H1 (cell line): Measurements from ENCODE around the gene SRRT. TPM values are rescaled to one million over a fixed set of nuclear protein-coding genes. Genes with fewer than 3 reads are reported as not detected.

ENCODE experiments used
- ASH2L ChIP-seq: fragments of 200-600, 300-600 bp; sonication (generic); IDR thresholded peaks from one replicate; pipeline ENCODE4 v1.7.1; 2017; ENCODE audit warnings: low read length
- CEBPB ChIP-seq: IDR thresholded peaks from 2 replicates; pipeline ENCODE4 v1.6.1; 2012; ENCODE audit warnings: low read depth, low read length
- CHD1 ChIP-seq: IDR thresholded peaks from 2 replicates; pipeline ENCODE4 v1.6.1; 2012; ENCODE audit warnings: low read depth, low read length, improper control_type of control experiment
- CTBP2 ChIP-seq: IDR thresholded peaks from 2 replicates; pipeline ENCODE4 v1.7.0; 2011; ENCODE audit warnings: borderline replicate concordance, mild to moderate bottlenecking, moderate library complexity, mixed read lengths, low read length; ENCODE audit not compliant: insufficient read depth, insufficient read length
- EZH2 ChIP-seq: fragments of 200-600 bp; sonication (generic); IDR thresholded peaks from 2 replicates; pipeline ENCODE4 v1.7.1; 2012; ENCODE audit warnings: low read depth, mild to moderate bottlenecking, moderate library complexity, low read length, inconsistent platforms; ENCODE audit not compliant: severe bottlenecking
- FOSL1 ChIP-seq: IDR thresholded peaks from 2 replicates; pipeline ENCODE4 v1.6.1; 2011; ENCODE audit warnings: mild to moderate bottlenecking, low read depth, low read length, moderate library complexity; ENCODE audit not compliant: insufficient read depth
- HDAC2 ChIP-seq, 2 experiments: fragments of 300-600 bp in 1 of 2; sonication (generic) in 1 of 2; IDR thresholded peaks; 2 replicates each; pipeline ENCODE4 v1.6.1; 2011 to 2012; ENCODE audit warnings: low read depth in 2 of 2, low read length in 2 of 2, mild to moderate bottlenecking in 2 of 2, moderate library complexity in 2 of 2, borderline replicate concordance in 1 of 2, inconsistent platforms in 1 of 2
- JUND ChIP-seq: IDR thresholded peaks from 2 replicates; pipeline ENCODE4 v1.6.1; 2011; ENCODE audit warnings: mild to moderate bottlenecking, improper control_type of control experiment, low read length
- MAX ChIP-seq: IDR thresholded peaks from 2 replicates; pipeline ENCODE4 v1.6.1; 2012; ENCODE audit warnings: inconsistent platforms
- NANOG ChIP-seq: IDR thresholded peaks from 2 replicates; pipeline ENCODE4 v1.6.1; 2011; ENCODE audit warnings: low read length, low read depth, mild to moderate bottlenecking, inconsistent platforms; ENCODE audit not compliant: insufficient read depth, poor library complexity, severe bottlenecking
- NRF1 ChIP-seq: IDR thresholded peaks from 2 replicates; pipeline ENCODE4 v1.6.1; 2011; ENCODE audit warnings: mild to moderate bottlenecking, low read depth, low read length, improper control_type of control experiment
- PHF8 ChIP-seq: fragments of 200-600 bp; sonication (generic); conservative IDR thresholded peaks from 2 replicates; pipeline ENCODE4 v1.7.1; 2012; ENCODE audit warnings: low read depth, mild to moderate bottlenecking, inconsistent platforms, low read length, moderate library complexity
- POLR2A ChIP-seq, 2 experiments: IDR thresholded peaks; 1 replicate in 1 of 2; 2 replicates in 1 of 2; pipeline ENCODE4 v1.6.1; 2011; ENCODE audit warnings: low read depth in 2 of 2, low read length in 2 of 2, mild to moderate bottlenecking in 2 of 2; ENCODE audit errors: control extremely low read depth in 1 of 2
- RBBP5 ChIP-seq: IDR thresholded peaks from 2 replicates; pipeline ENCODE4 v1.7.1; 2012; ENCODE audit warnings: low read depth, mild to moderate bottlenecking, inconsistent platforms, low read length, moderate library complexity, borderline replicate concordance
- RXRA ChIP-seq: IDR thresholded peaks from 2 replicates; pipeline ENCODE4 v1.6.1; 2011; ENCODE audit warnings: low read depth, mild to moderate bottlenecking, low read length, moderate library complexity; ENCODE audit not compliant: insufficient read depth
- SIX5 ChIP-seq: IDR thresholded peaks from 2 replicates; pipeline ENCODE4 v1.6.1; 2011; ENCODE audit warnings: mild to moderate bottlenecking, low read depth, low read length
- SP1 ChIP-seq: IDR thresholded peaks from 2 replicates; pipeline ENCODE4 v1.6.1; 2011; ENCODE audit warnings: low read depth, low read length
- SP2 ChIP-seq: IDR thresholded peaks from 2 replicates; pipeline ENCODE4 v1.6.1; 2012; ENCODE audit warnings: mild to moderate bottlenecking, low read length, inconsistent platforms
- SRF ChIP-seq: IDR thresholded peaks from 2 replicates; pipeline ENCODE4 v1.6.1; 2011; ENCODE audit warnings: mild to moderate bottlenecking, low read depth, low read length, moderate library complexity
- SUZ12 ChIP-seq: fragments of 200-600 bp; sonication (generic); IDR thresholded peaks from 2 replicates; pipeline ENCODE4 v1.6.1; 2012; ENCODE audit warnings: mild to moderate bottlenecking, inconsistent platforms, low read length, moderate library complexity, mixed read lengths
- TAF1 ChIP-seq: IDR thresholded peaks from 2 replicates; pipeline ENCODE4 v1.6.1; 2011; ENCODE audit warnings: mild to moderate bottlenecking, low read depth, low read length
- TEAD4 ChIP-seq: IDR thresholded peaks from 2 replicates; pipeline ENCODE4 v1.6.1; 2012; ENCODE audit warnings: low read depth, low read length, inconsistent platforms, mixed read lengths
- polyA plus RNA-seq, 7 experiments: library from polyadenylated mRNA; depleted of rRNA in 3 of 7; stranded (reverse) in 5 of 7; unstranded in 2 of 7; fragments of >200 nt in 5 of 7; fragments of 200-250 nt in 2 of 7; gene quantifications; 1 replicate in 5 of 7; 2 replicates in 1 of 7; 4 replicates in 1 of 7; pipeline versions ENCODE4 v1.2.1 to v1.2.3, GENCODE V29; 2011 to 2013; ENCODE audit warnings: missing spikeins in 2 of 7, mixed read lengths in 2 of 7
- total RNA-seq: library from RNA; stranded (reverse); fragmentation: NEBNext Ultra II Directional; extraction: Animal tissue kit (Norgen Biotek cat#: 25700); gene quantifications from 2 replicates; pipeline ENCODE4 v1.2.1, GENCODE V29; 2021
- TF ChIP-seq, protein P1 (sequence below): IDR thresholded peaks from 2 replicates; pipeline ENCODE4 v1.6.1; 2011; ENCODE audit warnings: low read length, improper control_type of control experiment

SRRT gene
- total and polyA plus RNA-seq, 2 of the 8 experiments (the other 6 are each of a cell fraction or from before 2014, with no cell fraction given), result 66.7 to 237 TPM

DNA sequence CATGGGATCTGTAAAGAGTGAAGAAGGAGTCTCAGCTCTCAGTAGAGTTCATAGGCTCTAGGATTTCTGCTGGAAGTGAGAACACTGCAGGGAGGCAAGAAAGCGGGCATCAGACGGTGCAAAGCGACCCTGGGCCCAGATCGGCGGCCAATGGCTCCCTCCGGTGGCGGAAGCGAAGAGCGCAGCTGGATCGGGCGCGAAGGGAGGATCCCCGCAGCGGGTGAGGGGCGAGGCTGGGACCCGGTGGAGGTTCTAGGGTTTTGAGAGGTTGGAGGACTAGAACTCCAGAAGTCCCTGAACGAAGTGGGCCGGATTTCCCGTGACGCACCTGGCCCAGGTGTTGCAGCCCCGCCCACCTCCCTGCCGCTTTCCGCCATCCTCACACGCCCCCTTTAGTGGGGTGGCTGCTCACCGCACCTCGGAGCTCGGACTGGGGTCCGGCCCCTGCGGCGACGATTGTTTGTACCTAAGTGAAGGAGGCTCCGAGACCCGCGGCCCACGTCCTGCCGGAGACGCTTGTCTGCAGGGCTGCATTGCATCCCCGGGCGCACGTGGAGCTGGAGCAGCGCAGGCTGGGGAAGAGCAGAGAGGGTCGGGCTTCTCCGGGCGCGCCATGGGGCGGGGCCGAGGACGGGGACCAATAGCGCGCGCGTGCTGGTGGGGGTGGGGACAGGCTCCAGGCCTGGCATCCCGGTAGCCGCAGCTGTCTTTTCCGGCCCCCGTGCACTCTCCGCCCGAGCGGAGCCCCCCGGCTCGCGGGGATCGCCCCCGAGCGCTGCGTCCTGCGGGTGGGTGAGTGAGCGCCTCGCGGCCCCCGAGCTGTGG is 22.6 kb upstream of the SRRT start, which contains the start of gene SLC12A9 (continued):
- TF ChIP-seq TEAD4, result no peak
- peak; percentile 72 to 98; a peak in 2 of 4 replicates for TF ChIP-seq HDAC2 (IDR thresholded peaks at IDR 0.05; ENCODE audit: borderline replicate concordance in 1 of 2, low read depth in 2 of 2, low read length in 2 of 2)
- TF ChIP-seq, protein P1, sequence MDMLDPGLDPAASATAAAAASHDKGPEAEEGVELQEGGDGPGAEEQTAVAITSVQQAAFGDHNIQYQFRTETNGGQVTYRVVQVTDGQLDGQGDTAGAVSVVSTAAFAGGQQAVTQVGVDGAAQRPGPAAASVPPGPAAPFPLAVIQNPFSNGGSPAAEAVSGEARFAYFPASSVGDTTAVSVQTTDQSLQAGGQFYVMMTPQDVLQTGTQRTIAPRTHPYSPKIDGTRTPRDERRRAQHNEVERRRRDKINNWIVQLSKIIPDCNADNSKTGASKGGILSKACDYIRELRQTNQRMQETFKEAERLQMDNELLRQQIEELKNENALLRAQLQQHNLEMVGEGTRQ, result no peak
- TF ChIP-seq EZH2, result no peak
- TF ChIP-seq SP2, result no peak
- TF ChIP-seq CTBP2, result no peak
- TF ChIP-seq JUND, result peak; percentile 36; the same call in 1 of the 2 replicates
- peak; percentile 53; the same call in 1 of the 2 replicates for TF ChIP-seq TAF1
- no peak for TF ChIP-seq NRF1
- TF ChIP-seq RBBP5, result 0 out of 2 replicates have a peak, but pooled peaks have one; percentile 42
- no peak for TF ChIP-seq SP1
- peak; percentile 61 for TF ChIP-seq PHF8
- peak; percentile 94 for TF ChIP-seq MAX
- TF ChIP-seq RXRA, result 0 out of 2 replicates have a peak, but pooled peaks have one; percentile 50
- 0 out of 2 replicates have a peak, but pooled peaks have one; percentile 33 for TF ChIP-seq SUZ12
- TF ChIP-seq CEBPB, result peak; percentile 2; the same call in 1 of the 2 replicates
- TF ChIP-seq SRF, result no peak
- no peak for TF ChIP-seq CHD1
- TF ChIP-seq POLR2A (IDR thresholded peaks at IDR 0.05; ENCODE audit: control extremely low read depth in 1 of 2, low read depth in 2 of 2, low read length in 2 of 2), result peak in 1 of 2 experiments; percentile 15; a peak in 1 of 3 replicates
- TF ChIP-seq SIX5, result no peak
- no peak for TF ChIP-seq FOSL1
- TF ChIP-seq NANOG, result no peak
- peak; percentile 58 for TF ChIP-seq ASH2L
